BLaER1 (cell line): Measurements from ENCODE around the gene SLC23A3.
"Not testable (repeated sequence)": the region's sequence is repeated elsewhere in the genome, so short reads cannot be mapped to it uniquely, and the experiment has no call there.

Experiments used
- H3K27ac ChIP-seq: shearing (Covaris generic); formaldehyde crosslinking; 2 replicates; pipeline ENCODE4 v1.8.1; 2022
- H3K27me3 ChIP-seq: shearing (Covaris generic); formaldehyde crosslinking; 2 replicates; pipeline ENCODE4 v1.8.1; 2022
- H3K36me3 ChIP-seq: shearing (Covaris generic); formaldehyde crosslinking; 2 replicates; pipeline ENCODE4 v1.8.1; 2022
- H3K4me1 ChIP-seq: shearing (Covaris generic); formaldehyde crosslinking; 2 replicates; pipeline ENCODE4 v1.8.1; 2022
- H3K4me2 ChIP-seq: shearing (Covaris generic); formaldehyde crosslinking; 2 replicates; pipeline ENCODE4 v1.8.1; 2022
- H3K4me3 ChIP-seq: shearing (Covaris generic); formaldehyde crosslinking; 2 replicates; pipeline ENCODE4 v1.8.1; 2022
- H3K9ac ChIP-seq: shearing (Covaris generic); formaldehyde crosslinking; 2 replicates; pipeline ENCODE4 v1.8.1; 2022
- H3K9me3 ChIP-seq: shearing (Covaris generic); formaldehyde crosslinking; 2 replicates; pipeline ENCODE4 v1.8.1; 2022
- H4K20me1 ChIP-seq: shearing (Covaris generic); formaldehyde crosslinking; 2 replicates; pipeline ENCODE4 v1.8.1; 2022
- Cebpa-rat ChIP-seq: shearing (Covaris generic); IDR thresholded peaks from 2 replicates; pipeline ENCODE4 v1.8.1; 2022

SLC23A3 gene

DNA sequence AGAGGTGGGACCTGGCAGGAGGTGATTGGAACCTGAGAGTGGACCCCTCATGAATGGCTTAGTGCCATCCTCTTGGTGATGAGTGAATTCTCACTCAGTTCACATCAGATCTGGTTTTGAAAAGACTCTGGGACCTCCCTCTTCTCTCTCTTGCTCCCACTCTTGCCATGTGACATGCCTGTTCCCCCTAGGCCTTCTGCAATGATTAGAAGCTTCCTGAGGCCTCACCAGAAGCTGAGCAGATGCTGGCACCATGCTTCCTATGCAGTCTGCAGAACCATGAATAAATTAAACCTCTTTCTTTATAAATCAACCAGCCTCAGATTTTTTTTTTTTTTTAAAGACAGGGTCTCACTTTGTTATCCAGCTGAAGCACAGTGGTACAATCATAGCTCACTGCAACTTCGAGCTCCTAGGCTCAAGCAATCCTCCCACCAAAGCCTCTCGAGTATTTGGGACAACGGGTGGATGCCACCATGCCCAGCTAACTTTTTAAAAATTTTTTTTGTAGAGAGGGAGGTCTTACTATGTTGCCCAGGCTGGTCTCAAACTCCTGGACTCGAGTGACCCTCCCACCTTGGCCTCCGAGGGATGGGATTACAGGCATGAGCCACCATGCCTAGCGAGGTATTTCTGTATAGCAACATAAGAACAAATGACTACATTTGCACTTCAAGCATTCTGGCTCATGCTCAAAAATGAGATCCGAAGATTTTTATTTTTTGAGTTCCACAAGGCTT is 34.8 kb upstream of the SLC23A3 start:
- no peaks in the 10 kb centered on the region for H3K27me3 ChIP-seq
- peaks cover 17% of the 10 kb centered on the region for H3K36me3 ChIP-seq
- no peak overlapping the region for H3K4me2 ChIP-seq
- no peaks in the 10 kb centered on the region for H3K9me3 ChIP-seq
- TF ChIP-seq Cebpa-rat = no peak
- H4K20me1 ChIP-seq = no peaks in the 10 kb centered on the region
- H3K27ac ChIP-seq = no peak overlapping the region
- no peak overlapping the region for H3K9ac ChIP-seq
- H3K4me1 ChIP-seq = peaks cover 32% of the 10 kb centered on the region
- H3K4me3 ChIP-seq = no peak overlapping the region

DNA sequence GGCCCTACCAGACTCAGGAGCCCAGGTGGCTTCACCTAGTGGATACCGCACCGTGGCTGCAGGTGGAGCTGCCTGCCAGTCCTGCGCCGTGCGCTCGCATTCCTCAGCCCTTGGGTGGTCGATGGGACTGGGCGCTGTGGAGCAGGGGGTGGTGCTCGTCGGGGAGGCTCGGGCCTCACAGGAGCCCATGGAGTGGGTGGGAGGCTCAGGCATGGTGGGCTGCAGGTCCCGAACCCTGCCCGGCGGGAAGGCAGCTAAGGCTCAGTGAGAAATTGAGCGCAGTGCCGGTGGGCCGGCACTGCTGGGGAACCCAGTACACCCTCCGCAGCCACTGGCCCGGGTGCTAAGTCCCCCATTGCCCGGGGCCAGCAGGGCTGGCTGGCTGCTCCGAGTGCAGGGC is 31.5 kb upstream of the SLC23A3 start:
- H3K9ac ChIP-seq, H4K20me1 ChIP-seq, H3K4me3 ChIP-seq, H3K4me1 ChIP-seq, H3K27me3 ChIP-seq, H3K9me3 ChIP-seq, H3K27ac ChIP-seq, H3K36me3 ChIP-seq, H3K4me2 ChIP-seq: not testable (repeated sequence)

- H3K4me1 ChIP-seq, H3K4me2 ChIP-seq, H3K27ac ChIP-seq, H3K4me3 ChIP-seq, H4K20me1 ChIP-seq, H3K36me3 ChIP-seq, H3K9me3 ChIP-seq, H3K27me3 ChIP-seq, H3K9ac ChIP-seq: not testable (repeated sequence)
Observed at GRCh38 chr2:219200502-219201326, 30.9 kb upstream of the SLC23A3 start.

DNA sequence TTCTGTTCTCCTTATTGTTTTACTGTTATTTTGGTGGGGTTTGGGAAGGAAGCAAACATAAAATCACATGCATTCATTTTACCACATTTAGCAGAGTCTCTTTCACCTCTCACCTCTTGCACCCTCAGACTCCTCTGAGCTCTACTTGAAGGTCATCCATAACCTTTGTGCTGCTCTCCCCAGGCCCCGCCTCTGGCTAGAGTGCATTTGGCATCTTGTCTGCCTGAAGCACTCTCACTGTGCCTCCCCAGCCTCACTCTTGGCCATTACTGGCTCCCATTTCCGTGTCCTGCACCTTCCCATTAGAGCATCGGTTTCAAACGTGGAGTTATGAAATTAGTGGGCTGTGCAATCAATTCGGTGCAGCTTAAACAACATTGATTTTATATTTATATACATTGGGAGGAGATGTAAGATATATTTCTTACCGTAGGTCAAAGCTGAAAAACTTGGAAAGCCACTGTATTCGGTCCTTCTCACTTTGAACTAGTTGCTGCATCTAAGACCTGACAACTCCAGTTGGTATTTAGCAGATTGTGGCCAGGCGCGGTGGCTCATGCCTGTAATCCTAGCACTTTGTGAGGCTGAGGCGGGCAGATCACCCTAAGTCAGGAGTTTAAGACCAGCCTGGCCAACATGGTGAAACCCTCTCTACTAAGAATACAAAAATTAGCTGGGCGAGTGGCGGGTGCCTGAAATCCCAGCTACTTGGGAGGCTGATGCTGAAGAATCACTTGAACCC is 29.8 kb upstream of the SLC23A3 start:
- H3K9me3 ChIP-seq = no peaks in the 10 kb centered on the region
- H3K9ac ChIP-seq = no peak overlapping the region
- H4K20me1 ChIP-seq = no peaks in the 10 kb centered on the region
- H3K27ac ChIP-seq = no peak overlapping the region
- no peaks in the 10 kb centered on the region for H3K36me3 ChIP-seq
- no peak overlapping the region for H3K4me3 ChIP-seq
- H3K4me1 ChIP-seq = no peaks in the 10 kb centered on the region
- TF ChIP-seq Cebpa-rat = no peak
- H3K4me2 ChIP-seq = no peak overlapping the region
- H3K27me3 ChIP-seq = no peaks in the 10 kb centered on the region

- Histone ChIP-seq H4K20me1 (no peaks in the 10 kb centered on the region), H3K4me1 (no peaks in the 10 kb centered on the region), H3K27me3 (no peaks in the 10 kb centered on the region), H3K4me2 (no peak overlapping the region), H3K36me3 (no peaks in the 10 kb centered on the region), H3K27ac (no peak overlapping the region), H3K4me3 (no peak overlapping the region), H3K9ac (no peak overlapping the region), H3K9me3 (no peaks in the 10 kb centered on the region)
- TF ChIP-seq Cebpa-rat = no peak
Observed at GRCh38 chr2:219198974-219199373, 29.1 kb upstream of the SLC23A3 start.

- no peaks in the 10 kb centered on the region for H3K27me3 ChIP-seq
- H3K36me3 ChIP-seq = no peaks in the 10 kb centered on the region
- no peak overlapping the region for H3K9ac ChIP-seq
- no peaks in the 10 kb centered on the region for H4K20me1 ChIP-seq
- no peaks in the 10 kb centered on the region for H3K9me3 ChIP-seq
- H3K27ac ChIP-seq = no peak overlapping the region
- no peaks in the 10 kb centered on the region for H3K4me1 ChIP-seq
- no peak overlapping the region for H3K4me3 ChIP-seq
- no peak for TF ChIP-seq Cebpa-rat
- no peak overlapping the region for H3K4me2 ChIP-seq
Observed at GRCh38 chr2:219197388-219197787, 27.6 kb upstream of the SLC23A3 start.

DNA sequence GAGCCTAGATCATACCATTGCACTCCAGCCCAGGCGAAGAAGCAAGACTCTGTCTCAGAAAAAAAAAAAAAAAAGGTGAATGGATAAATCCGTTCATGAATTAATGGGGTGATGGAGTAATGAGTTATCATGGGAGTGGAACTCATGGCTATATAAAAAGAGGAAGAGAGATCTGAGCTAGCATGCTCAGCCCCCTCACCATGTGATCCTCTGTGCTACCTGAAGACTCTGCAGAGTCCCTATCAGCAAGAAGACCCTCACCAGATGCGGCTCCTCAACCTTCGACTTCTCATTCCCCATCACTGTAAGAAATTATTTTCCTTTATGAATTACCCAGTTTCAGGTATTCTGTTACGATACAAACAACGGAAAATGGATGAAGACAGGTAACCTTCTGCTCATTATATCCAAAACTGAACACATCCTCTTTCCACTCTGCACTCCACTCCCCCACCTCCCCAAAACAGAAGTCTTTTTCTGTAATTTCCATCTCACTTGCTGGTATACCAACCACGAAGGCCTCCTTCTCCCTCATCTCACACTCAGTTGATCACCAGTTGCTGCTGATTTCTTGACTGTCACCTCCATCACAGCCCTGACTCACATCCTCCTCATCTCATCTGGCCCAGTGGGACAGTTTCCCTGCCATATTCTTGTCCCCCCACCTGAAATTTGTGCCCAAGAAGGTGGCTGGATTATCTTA is 17.1 kb upstream of the SLC23A3 start:
- no peak overlapping the region for H3K4me2 ChIP-seq
- peaks cover 16% of the 10 kb centered on the region for H4K20me1 ChIP-seq
- no peaks in the 10 kb centered on the region for H3K9me3 ChIP-seq
- H3K27me3 ChIP-seq = no peaks in the 10 kb centered on the region
- no peak overlapping the region for H3K4me3 ChIP-seq
- H3K36me3 ChIP-seq = peaks cover 37% of the 10 kb centered on the region
- H3K4me1 ChIP-seq = peaks cover 12% of the 10 kb centered on the region
- H3K27ac ChIP-seq = no peak overlapping the region
- H3K9ac ChIP-seq = no peak overlapping the region
- TF ChIP-seq Cebpa-rat = no peak

DNA sequence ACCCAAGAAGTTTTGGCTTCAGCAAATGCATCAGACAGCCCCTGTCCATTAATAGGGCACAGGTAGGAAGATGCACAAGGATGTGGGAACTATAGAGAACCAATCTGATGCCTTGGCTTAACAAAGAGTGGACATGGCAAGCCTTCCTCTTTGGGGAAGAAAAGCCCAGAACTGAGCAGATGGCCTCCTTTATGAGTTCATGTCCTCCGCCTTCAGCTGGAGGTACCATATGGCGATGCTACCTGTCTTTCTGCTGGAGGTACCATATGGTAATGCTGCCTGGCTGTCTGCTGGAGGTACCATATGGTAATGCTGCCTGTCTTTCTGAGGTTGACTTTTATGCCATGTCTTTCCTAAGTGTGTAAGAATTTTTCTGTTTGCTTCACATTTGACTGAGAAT is 14.3 kb upstream of the SLC23A3 start:
- no peak overlapping the region for H3K27ac ChIP-seq
- H3K4me1 ChIP-seq = peaks cover 38% of the 10 kb centered on the region
- peaks cover 40% of the 10 kb centered on the region for H4K20me1 ChIP-seq
- H3K4me2 ChIP-seq = no peak overlapping the region
- H3K9ac ChIP-seq = no peak overlapping the region
- TF ChIP-seq Cebpa-rat = no peak
- peaks cover 63% of the 10 kb centered on the region for H3K36me3 ChIP-seq
- no peaks in the 10 kb centered on the region for H3K9me3 ChIP-seq
- H3K4me3 ChIP-seq = no peak overlapping the region
- no peaks in the 10 kb centered on the region for H3K27me3 ChIP-seq

DNA sequence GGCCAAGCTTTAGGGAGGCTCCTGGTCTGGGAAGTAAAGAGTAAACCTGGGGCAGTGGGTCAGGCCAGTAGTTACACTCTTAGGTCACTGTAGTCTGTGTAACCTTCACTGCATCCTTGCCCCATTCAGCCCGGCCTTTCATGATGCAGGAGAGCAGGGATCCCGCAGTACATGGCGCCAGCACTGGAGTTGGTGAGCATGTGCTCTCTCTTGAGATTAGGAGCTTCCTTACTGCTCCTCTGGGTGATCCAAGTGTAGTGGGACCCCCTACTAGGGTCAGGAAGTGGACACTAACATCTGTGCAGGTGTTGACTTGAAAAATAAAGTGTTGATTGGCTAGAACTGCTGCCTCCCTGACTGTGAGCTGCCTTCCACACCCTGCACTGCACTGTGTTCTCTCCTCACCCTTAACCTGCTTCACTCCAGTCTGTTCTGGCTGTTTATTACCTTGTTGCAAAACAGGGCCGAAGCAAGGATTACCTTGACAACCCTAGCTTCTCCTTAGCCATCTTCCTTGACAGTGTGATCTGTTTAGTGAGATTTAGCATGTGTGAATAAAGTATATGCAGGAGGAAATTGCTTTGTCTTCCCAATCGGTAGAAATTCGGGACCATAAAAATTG is 13.4 kb upstream of the SLC23A3 start:
- H3K4me3 ChIP-seq = no peak overlapping the region
- H3K4me2 ChIP-seq = no peak overlapping the region
- H3K27ac ChIP-seq = no peak overlapping the region
- no peaks in the 10 kb centered on the region for H3K27me3 ChIP-seq
- peak overlapping the region; percentile 13; the same call in 1 of the 2 replicates for H3K9ac ChIP-seq
- no peak for TF ChIP-seq Cebpa-rat
- peaks cover 42% of the 10 kb centered on the region for H3K4me1 ChIP-seq
- peaks cover 63% of the 10 kb centered on the region for H3K36me3 ChIP-seq
- peaks cover 45% of the 10 kb centered on the region for H4K20me1 ChIP-seq
- H3K9me3 ChIP-seq = no peaks in the 10 kb centered on the region
